GM06990 (cell line): Measurements from ENCODE around the gene VPS13D.

Experiments
- DNase-seq: peaks from one replicate; pipeline ENCODE4 v3.0.0-alpha.2; 2011; ENCODE audit not compliant: insufficient read length; ENCODE audit errors: extremely low read depth
- H3K27me3 ChIP-seq: replicated peaks from 2 replicates; pipeline ENCODE4 v1.6.0; 2011; ENCODE audit warnings: low read length; ENCODE audit not compliant: control insufficient read depth, insufficient read depth
- H3K36me3 ChIP-seq: 2 replicates; pipeline ENCODE4 v1.5.1; 2011; ENCODE audit warnings: low read length; ENCODE audit not compliant: control insufficient read depth, insufficient read depth
- H3K4me3 ChIP-seq: replicated peaks from 2 replicates; pipeline ENCODE4 v1.5.1; 2011; ENCODE audit warnings: low read depth, mild to moderate bottlenecking, control low read depth, low read length
- CTCF ChIP-seq: IDR thresholded peaks from 2 replicates; pipeline ENCODE4 v1.5.1; 2011; ENCODE audit warnings: low read length, control low read depth, mild to moderate bottlenecking, inconsistent platforms; ENCODE audit not compliant: insufficient read depth, poor library complexity, severe bottlenecking

VPS13D gene

GRCh38 chr1:12305377-12305776 is 75.5 kb downstream of the VPS13D start:
- no peak for DNase-seq
- TF ChIP-seq CTCF, result no peak

GRCh38 chr1:12309783-12310742 is 80.2 kb downstream of the VPS13D start:
- Histone ChIP-seq H3K4me3 (no peak overlapping the region), H3K27me3 (no peaks in the 10 kb centered on the region), H3K36me3 (peaks cover 6% of the 10 kb centered on the region)
- TF ChIP-seq CTCF, result no peak
- DNase-seq, result no peak

More at GRCh38 chr1:12305377-12305776, 75.5 kb downstream of the VPS13D start:
- Histone ChIP-seq H3K36me3 (peaks cover 3% of the 10 kb centered on the region), H3K27me3 (no peaks in the 10 kb centered on the region), H3K4me3 (no peak overlapping the region)

- peaks cover 7% of the 10 kb centered on the region for H3K36me3 ChIP-seq
- H3K4me3 ChIP-seq, result no peak overlapping the region
- no peak for DNase-seq
- H3K27me3 ChIP-seq, result no peaks in the 10 kb centered on the region
- peak; percentile 29 for TF ChIP-seq CTCF
Measured at GRCh38 chr1:12314333-12314903, 84.6 kb downstream of the VPS13D start.

- Histone ChIP-seq H3K27me3 (no peaks in the 10 kb centered on the region), H3K36me3 (peaks cover 8% of the 10 kb centered on the region), H3K4me3 (no peak overlapping the region)
- TF ChIP-seq CTCF, result no peak
- DNase-seq, result no peak
Measured at GRCh38 chr1:12315146-12315545, 85.3 kb downstream of the VPS13D start.

GRCh38 chr1:12316331-12316730 is 86.5 kb downstream of the VPS13D start:
- DNase-seq, result no peak
- Histone ChIP-seq H3K36me3 (peaks cover 8% of the 10 kb centered on the region), H3K4me3 (no peak overlapping the region), H3K27me3 (no peaks in the 10 kb centered on the region)
- no peak for TF ChIP-seq CTCF
